ENCODE measurements around the gene PDPR.
"Not testable (repeated sequence)": the region's sequence is repeated elsewhere in the genome, so short reads cannot be mapped to it uniquely, and the experiment has no call there.

Gene PDPR

GRCh38 chr16:70206382-70206781 lies 92.2 kb downstream of the PDPR start:
- H3K9me3 Mint-ChIP-seq (ENCODE audit: low read depth); H3K27me3 Mint-ChIP-seq; H3K4me1 Mint-ChIP-seq (ENCODE audit: low read depth); H3K4me3 Mint-ChIP-seq; H3K27ac Mint-ChIP-seq; H3K36me3 Mint-ChIP-seq: not testable (repeated sequence)
